HL-60/S4 treated with retinoic acid at 250 ng/mL for 4 days and 3 days (cell line): ENCODE results near the gene PRUNE2.

Experiments
- in situ Hi-C: fragments of 300-500 bp; cut with MboI; formaldehyde crosslinking; loops from 2 replicates; pipeline ENCODE4 v1.7.0; 2022; ENCODE audit warnings: low sequenced_read_pairs

The PRUNE2 gene

DNA sequence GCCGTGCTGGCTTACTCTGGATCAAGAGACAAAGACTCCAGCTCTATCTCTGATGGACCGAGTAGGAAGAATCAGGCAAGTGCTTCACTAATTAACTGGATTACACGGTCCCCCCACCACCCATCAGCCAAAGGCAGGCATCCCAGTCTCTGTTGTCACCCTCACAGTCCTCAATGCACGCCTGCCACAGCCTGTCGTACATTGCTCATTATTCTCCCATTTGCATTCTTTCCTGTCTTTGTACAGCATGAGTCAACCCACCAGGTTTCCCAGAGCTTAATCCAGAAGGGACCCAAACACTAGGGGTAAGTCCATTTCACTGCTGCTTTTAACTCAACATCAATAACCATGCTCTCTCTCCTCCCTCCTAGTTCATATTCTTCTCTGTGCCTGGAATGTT is 97.3 kb downstream of the PRUNE2 start:
- in situ Hi-C loops, result no loop called here

DNA sequence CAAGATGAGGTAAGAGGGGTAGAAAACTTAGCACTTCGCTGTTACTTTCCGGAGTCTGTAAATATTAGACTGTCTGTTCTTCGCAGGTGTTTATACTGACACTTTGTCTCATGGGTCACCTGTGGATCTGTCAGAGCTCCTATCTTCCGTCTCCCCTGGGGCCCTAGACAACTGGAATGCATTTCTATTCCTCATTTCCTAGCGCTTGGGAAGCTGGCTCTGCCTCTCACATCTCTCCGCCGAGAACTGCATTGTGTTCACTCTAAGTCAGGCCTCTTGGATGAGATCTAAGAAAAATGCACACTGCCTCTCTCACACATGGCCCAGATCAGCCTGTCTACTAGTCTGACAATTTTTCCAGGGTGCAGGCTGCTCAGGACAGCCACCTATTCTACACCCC is 102.2 kb downstream of the PRUNE2 start:
- in situ Hi-C loops, result no loop called here

DNA sequence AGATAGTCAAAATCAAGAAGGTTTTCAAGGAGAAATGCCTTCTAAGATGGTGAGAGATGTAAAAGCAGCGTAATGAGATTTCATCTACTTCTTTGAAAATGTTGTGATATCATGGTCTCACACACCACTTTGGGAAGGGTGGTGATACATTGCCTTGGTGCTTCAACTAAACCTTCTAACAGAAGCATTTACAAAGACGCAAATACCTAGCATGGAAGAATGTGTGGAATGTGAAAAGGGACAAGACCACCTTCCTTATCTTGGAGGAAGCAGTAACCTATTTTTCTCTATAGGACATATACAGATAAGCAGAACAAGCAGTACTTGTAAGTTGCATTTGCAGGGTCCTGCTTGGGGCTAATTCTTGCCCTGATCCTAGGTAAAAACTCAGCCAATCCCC is 102.8 kb downstream of the PRUNE2 start:
- in situ Hi-C loops, result no loop called here

DNA sequence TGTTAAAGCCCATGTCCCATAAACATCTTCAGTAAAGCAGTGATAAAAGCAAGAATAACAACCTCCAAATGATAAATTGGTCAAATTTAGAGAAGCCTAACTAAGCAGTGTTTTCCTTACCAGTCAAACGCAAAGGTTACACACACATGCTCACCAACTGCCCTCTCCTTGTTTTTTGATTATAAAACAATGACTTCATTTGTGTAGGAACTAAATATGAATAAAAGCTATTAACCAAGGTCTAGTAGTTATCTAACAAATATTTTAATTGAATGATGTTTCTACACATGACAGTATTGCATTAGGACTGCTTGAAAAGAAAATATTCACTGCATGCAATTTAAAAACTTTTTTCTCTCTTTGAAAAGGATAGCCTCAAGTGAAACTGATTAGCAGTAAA is 105.0 kb downstream of the PRUNE2 start:
- in situ Hi-C loops, result no loop called here

DNA sequence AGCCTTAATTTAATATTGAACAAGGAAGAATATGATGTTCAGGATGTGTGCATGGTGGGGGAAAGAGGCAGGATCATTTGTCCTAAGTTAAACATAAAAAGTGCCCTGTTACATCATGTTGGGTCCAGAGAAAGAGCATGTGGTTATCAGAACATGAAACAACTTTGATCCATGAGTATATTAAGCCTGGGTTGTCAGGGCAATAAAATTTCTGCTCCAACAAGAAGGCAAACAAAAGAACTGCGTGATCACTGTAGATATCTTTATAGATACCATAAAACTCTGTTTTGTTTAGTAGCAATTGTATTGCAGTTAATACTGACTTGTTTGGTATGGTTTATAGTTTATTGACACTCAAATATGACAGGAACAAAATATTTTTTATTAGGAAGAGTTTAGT is 106.4 kb downstream of the PRUNE2 start:
- in situ Hi-C loops, result no loop called here

DNA sequence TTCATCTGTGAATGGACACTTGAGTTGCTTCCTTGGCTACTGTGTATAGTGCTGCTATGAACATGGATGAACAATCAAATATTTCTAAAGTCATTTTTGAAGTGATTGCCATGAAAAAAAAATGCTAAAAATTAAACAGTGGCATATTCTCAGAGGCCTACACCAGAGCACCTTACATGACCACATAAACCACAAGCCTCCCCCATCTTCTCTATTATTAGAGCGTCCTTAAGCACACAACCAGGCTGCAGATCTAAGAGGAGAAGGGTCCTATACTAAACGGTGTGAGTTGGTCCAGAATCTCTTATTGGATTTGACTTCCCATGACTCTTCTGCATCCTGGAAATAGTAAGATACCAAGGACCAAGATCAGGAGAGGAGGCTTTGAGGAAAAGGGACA is 107.4 kb downstream of the PRUNE2 start:
- in situ Hi-C loops, result no loop called here

DNA sequence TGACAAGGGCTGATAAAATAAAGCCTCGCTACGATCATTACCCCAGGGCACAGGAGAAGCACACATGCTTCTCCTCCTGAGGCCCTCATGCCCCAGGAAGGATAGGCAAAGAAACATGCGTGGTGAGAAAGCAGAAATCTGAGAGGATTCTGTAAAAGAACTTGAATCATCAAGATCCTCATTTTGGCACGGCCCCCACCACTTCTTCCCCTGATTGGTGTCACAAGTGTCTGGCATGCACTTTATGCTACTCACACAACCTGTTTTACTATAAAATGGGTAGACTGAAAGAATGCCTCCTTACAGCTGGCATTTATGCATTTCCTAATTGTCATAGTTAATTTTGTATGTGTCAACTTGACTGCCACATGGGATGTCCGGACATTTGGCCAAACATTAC is 109.6 kb downstream of the PRUNE2 start:
- in situ Hi-C loops, result no loop called here

DNA sequence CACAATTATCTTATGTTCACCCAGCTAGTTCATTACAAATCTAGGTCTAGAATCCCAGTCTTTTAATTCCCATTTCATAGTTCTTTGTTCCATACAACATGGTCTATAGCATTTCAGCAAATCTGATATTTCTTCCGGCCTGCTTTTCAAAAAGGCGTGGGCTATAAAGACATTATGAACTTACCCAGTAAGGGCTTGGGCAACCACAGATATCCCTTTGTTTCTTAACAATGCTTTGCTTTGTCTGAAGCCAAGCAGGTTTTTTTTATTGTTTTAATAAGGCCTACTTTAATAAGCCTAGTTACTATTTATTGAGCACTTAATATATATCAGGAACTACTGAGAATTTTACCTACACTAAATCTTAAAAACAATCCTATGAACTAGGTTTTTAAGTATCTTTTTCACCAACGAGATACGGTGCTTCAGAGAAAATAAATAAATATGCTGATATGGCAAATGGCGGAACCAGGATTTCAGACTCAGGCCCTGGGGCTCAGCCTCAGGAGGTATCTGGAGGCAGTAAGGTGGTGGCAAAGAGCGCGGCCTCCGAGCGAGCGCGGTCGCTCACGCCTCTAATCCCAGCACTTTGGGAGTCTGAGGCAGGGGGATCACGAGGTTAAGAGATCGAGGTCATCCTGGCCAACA is 112.0 kb downstream of the PRUNE2 start:
- in situ Hi-C loops, result no loop called here

DNA sequence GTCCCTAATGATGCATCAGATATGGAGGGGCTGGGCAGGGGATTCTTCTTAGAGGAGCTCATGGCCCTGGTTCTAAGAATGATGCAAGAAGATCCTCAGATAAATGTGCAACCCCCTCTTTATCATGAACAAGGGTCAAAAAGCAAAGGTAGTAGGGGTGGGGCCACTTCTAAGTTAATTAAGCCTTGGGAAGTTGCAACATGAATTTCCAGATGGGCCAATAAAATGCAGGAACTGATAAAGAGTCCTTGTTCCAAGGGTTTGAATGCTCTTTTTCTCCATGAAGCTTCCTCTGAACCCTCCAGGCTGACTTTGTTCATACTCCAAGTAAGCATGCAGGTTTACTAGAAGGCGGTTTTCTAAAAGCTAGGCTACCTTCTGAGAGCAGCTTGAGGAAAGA is 116.1 kb downstream of the PRUNE2 start:
- in situ Hi-C loops, result no loop called here

DNA sequence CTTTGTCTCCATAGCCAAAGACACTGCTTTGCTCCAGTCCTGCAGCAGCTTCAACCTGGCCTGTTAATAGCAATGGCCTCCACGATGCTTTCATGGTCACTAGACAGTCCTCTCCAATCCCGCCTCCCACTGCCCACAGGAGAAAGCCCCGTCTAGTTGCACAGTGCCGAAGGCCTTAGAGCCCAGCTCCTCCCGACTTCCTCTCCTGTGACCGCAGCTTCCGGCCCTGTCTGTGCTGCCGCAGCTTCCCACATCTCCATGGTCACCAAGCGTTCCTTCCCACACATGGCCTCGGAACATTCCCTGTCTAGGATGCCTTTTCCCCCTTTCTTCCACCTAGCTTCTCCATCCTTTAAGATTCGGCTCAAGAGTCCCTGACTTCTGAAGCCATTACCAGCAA is 118.2 kb downstream of the PRUNE2 start:
- in situ Hi-C loops, result no loop called here

DNA sequence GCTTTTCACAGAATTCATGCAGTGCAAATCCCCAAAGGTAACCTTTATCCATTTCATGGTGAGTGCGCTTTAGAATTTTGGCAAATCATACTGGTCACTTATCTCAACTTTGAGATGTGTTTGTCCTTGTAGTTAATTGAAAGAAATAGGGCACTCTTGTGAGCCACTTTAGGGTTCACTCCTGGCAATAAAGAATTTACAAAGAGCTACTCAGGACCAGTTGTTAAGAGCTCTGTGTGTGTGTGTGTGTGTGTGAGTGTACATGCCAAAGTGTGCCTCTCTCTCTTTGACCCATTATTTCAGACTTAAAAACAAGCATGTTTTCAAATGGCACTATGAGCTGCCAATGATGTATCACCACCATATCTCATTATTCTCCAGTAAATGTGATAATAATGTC is 120.4 kb downstream of the PRUNE2 start:
- in situ Hi-C loops, result no loop called here

DNA sequence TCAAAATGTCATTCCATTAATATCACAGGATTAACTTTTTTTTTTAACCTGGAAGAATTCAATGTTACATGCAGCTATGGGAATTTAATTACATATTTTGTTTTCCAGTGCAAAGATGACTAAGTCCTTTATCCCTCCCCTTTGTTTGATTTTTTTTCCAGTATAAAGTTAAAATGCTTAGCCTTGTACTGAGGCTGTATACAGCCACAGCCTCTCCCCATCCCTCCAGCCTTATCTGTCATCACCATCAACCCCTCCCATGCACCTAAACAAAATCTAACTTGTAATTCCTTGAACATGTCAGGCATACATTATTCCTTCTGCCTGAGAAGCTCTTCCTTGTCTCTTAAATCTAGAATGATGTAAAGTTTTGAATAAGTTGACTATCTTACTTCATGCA is 121.0 kb downstream of the PRUNE2 start:
- in situ Hi-C loops, result no loop called here

DNA sequence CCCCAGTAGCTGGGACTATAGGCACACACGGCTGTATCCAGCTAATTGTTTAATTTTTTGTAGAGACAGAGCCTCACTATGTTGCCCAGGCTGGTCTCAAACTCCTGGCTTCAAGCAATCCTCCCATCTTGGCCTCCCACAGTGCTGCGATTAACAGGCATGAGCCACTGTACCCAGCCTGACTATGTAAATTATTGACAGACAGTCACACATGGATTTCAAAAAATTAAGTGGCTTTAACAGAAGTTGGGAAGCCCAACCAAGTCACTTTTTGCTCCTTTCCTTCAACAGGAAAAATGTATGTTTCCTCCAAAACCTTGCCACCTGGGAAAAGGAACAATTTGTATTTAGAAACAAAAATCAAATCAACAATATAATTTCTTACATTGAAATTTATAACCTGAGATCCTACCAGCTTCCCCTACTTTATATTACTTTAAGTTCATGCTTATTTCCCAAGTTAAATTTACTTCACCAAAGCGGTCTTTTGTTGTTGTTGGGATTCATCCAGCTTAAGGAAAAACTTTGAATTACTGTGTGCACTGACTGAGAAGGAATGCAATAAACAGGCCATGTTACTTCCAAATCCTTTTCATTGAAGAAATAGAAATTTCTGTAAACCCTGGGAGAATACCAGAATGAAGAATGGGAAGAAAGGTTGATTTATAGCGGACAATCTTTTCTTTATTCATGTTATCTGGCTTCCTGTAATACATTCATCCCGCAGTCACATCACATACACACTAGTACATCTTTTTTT is 133.0 kb downstream of the PRUNE2 start:
- in situ Hi-C loops, result no loop called here

DNA sequence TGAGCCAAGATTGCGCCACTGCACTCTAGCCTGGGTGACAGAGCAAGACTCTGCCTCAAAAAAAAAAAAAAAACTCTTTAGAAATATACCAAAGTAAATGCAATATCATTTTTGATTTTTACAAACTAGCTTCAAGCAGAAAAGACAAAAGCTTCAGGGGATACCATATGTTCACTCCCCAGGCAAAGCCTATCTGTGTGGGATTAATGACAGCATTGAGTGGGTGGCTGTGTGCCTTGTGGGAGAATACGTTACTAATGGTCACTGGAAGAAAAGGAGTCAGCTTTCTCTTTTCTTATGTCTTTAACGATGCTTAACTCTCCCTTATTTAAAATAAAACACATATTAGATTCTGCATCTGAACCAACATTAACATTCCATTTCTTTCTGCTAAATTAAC is 139.8 kb downstream of the PRUNE2 start:
- in situ Hi-C loops, result no loop called here

DNA sequence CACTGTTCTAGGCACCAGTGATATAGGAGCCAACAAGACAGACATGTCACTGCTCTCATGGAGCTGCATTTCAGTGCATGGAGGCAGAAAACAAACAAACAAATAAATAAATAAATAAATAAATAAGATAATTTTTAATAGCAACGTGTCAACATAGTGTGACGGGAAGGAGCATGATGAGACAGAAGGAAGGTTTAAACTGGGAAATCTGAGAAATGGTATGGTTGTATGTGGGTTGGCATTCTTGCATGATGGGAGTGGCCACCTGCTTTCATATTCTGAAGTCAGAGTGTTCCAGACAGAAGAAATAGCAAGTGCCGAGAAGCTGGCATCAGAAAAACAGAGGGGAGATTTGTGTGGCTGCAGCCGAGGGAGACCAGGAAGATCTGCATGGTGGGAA is 141.8 kb downstream of the PRUNE2 start, which contains the start of gene PCA3:
TSS of gene PCA3 (plus strand) at position 301 of the 400 bp plus-strand sequence.
- in situ Hi-C loops, result no loop called here

DNA sequence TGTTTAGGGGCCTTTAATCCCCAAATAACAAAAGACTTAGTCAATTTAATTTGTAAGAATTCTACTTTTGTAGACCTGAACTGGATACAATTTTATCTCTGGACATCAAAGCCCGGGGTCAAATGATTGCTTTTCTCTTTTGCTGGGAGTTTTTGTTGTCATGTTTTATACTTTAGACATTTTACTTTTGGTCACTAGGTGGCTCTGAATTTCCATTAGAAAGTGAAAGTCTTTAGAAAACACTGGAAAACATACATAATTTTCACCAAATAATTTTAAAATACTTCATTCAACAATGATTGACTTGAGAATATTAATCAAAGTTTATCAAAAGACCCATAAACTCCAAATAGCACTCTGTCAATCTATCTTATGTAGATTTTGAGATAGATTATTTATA is 144.5 kb downstream of the PRUNE2 start:
- in situ Hi-C loops, result no loop called here

DNA sequence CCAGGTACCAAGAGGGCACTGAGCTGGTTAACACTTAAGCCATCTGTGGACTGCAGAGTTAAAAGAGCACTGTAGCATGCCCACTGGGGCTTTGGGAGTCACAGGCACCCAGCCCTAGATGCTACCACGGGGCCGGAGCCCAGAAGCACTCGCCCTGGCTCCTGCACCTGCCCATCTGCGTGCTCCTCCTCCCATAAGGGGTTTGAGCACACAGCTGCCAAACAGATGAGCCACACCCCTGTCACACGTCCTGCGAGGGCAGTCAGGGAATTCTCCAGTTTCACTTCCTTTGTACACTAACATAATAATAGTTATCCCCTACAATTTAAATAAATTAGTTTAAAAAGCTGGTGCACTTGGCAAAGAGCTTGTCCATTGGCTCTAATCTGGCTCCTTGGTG is 146.2 kb downstream of the PRUNE2 start:
- in situ Hi-C loops, result no loop called here

DNA sequence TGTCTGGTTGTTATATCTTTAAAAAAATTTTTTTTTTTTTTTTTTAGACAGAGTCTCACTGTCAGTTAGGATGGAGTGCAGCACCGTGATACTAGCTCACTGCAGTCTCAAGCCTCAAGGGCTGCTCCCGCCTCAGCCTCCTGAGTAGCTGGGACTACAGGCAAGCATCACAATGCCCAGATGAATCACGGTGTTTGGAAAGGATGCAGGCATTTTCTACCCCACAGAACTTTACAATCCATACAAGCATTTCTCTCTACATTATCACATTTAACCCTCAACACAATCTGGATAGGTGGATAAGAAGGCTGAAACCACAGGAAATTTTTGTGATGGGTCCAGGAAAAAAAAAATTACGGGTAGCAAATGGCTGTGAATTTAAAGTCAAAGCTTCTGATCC is 147.4 kb downstream of the PRUNE2 start:
- in situ Hi-C loops, result no loop called here

DNA sequence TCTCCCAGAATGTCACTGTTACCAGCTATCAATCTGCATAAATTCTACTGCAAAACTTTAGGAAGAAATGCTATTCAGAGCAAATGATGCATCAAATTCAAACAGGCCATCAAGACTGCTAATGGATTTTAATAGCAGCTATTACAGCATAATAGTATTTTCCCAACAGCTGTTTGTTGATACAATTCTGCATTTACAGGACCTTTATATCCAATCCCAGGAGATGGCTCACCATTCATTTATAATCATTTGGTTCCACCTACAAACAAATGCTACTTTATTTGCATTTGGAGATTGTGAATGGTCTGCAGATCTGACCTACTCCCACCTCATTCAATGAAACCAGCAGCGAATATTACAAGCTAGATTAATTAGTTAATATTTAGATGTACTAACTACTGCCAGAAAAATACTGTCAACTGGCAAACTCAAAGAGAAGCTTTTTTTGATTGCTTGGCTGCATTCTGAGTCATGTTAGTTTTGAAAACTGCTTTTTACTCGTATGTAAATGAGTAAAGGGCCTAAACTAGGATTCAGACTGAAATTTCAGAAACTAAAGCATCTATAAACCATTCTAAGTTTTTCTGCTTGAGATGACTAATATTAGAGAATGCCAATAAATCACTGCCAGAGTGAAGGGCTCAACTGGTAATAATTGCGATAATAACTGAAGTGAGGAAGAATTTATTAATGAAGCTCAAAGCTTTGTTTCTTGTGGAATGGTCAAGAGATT is 148.8 kb downstream of the PRUNE2 start:
- in situ Hi-C loops, result no loop called here

DNA sequence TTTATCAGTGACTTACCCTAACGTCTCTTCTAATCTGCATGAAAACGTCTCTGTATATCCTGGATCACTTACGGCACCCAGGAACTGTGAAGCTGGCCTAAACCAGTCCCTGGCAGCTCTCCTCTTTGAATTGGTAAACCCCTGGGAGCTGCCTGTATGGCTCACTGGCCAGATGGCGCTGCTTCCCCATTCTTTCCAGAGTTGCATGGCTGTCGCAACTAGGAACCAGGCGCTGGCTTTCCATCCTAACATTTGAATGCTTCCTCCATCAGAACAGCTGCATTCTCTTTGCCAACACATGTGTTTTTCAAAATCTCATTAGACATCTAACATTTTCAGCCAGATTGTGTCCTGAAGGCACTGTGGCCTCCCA is 149.7 kb downstream of the PRUNE2 start:
- in situ Hi-C loops, result no loop called here

DNA sequence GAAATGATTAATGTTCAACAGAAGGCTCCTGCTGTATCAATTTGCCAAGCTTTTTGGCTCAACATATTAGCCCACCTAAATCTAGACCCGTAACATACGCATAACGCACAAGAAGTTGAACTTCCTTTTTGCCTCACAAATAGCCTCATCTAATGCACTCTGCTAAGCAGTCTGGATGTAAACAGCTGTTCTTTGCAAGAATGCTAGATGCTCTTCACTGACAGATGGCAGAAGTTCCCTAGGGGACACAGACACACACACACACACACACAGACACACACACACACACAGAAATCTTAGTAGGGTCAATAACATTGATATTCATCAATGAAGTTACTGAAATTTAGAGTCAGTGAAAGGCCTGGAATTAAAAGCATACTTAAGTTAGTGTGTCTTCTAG is 154.9 kb downstream of the PRUNE2 start:
- in situ Hi-C loops, result no loop called here

DNA sequence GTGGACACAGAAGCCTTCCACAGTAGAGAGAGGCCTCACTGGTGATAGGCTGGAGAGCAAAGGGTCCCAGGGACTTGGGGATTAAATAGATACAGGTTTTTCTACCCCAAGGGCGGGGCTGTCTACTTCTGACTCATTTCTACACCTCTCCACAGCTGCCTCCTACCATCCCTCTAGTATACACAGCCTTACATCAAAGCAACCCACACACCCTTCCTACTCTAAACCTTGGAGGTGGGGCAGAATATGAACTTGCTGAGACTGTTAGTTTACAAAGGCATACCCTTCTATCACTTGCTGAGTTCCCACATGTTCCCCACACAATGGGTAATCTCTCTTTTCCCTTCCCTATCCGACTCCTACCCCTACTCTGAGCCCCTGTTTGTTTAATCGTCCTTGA is 161.6 kb downstream of the PRUNE2 start:
- in situ Hi-C loops, result no loop called here
